Neuronal stem cell (in vitro differentiated cells): ENCODE results near the gene ATP2A1.

Experiments
- DNase-seq: peaks from one replicate; pipeline ENCODE4 v3.0.0-alpha.2; 2013; ENCODE audit warnings: low spot score
- H2AFZ ChIP-seq: one replicate; pipeline ENCODE4 v1.6.1; 2013; ENCODE audit warnings: mild to moderate bottlenecking, low read length, inconsistent platforms
- H2AK5ac ChIP-seq: 2 replicates; pipeline ENCODE4 v1.6.1; 2013; ENCODE audit warnings: low read depth, mild to moderate bottlenecking, inconsistent platforms, low read length, moderate library complexity, mixed read lengths
- H2BK120ac ChIP-seq: 2 replicates; pipeline ENCODE4 v1.6.1; 2013; ENCODE audit warnings: low read depth, mild to moderate bottlenecking, inconsistent platforms, low read length, moderate library complexity, mixed read lengths
- H2BK12ac ChIP-seq: one replicate; pipeline ENCODE4 v1.6.1; 2013; ENCODE audit warnings: low read length, inconsistent platforms
- H2BK15ac ChIP-seq: 2 replicates; pipeline ENCODE4 v1.6.1; 2013; ENCODE audit warnings: mild to moderate bottlenecking, low read length, inconsistent platforms, mixed read lengths
- H2BK5ac ChIP-seq: one replicate; pipeline ENCODE4 v1.6.1; 2013; ENCODE audit warnings: inconsistent platforms, mild to moderate bottlenecking, low read length, moderate library complexity
- H3K14ac ChIP-seq: one replicate; pipeline ENCODE4 v1.6.1; 2013; ENCODE audit warnings: low read length, inconsistent platforms
- H3K18ac ChIP-seq: 2 replicates; pipeline ENCODE4 v1.6.1; 2013; ENCODE audit warnings: low read length, inconsistent platforms
- H3K23ac ChIP-seq: 2 replicates; pipeline ENCODE4 v1.6.1; 2013; ENCODE audit warnings: low read depth, mild to moderate bottlenecking, mixed read lengths, low read length, inconsistent platforms; ENCODE audit not compliant: poor library complexity
- H3K27ac ChIP-seq: replicated peaks from 3 replicates; pipeline ENCODE4 v1.5.1; 2013; ENCODE audit warnings: low read length, inconsistent platforms
- H3K27me3 ChIP-seq, 3 experiments: 2 replicates each; pipeline ENCODE4 v1.6.1; 2013; ENCODE audit warnings: low read length in 3 of 3, mild to moderate bottlenecking in 2 of 3, inconsistent platforms in 1 of 3, low read depth in 1 of 3, mixed read lengths in 1 of 3, moderate library complexity in 1 of 3; ENCODE audit not compliant: control insufficient read depth in 3 of 3, insufficient read depth in 3 of 3
- H3K36me3 ChIP-seq, 2 donors: replicated peaks in 1 of 2; 2 replicates each; pipeline ENCODE4 v1.6.1; 2013; ENCODE audit warnings: low read length in 2 of 2; ENCODE audit not compliant: control insufficient read depth in 2 of 2, insufficient read depth in 2 of 2
- H3K4ac ChIP-seq: 2 replicates; pipeline ENCODE4 v1.6.1; 2013; ENCODE audit warnings: inconsistent platforms, mild to moderate bottlenecking, low read length, moderate library complexity
- H3K4me1 ChIP-seq, 2 donors: 1 replicate in 1 of 2; 2 replicates in 1 of 2; pipeline ENCODE4 v1.6.1; 2013; ENCODE audit warnings: low read length in 2 of 2, low read depth in 1 of 2; ENCODE audit not compliant: control insufficient read depth in 2 of 2, insufficient read depth in 1 of 2
- H3K4me2 ChIP-seq: one replicate; pipeline ENCODE4 v1.6.1; 2013; ENCODE audit warnings: mild to moderate bottlenecking, low read length, inconsistent platforms; ENCODE audit not compliant: insufficient read depth, poor library complexity, severe bottlenecking
- H3K4me3 ChIP-seq, 2 donors: 2 replicates each; pipeline ENCODE4 v1.5.1; 2013; ENCODE audit warnings: low read length in 2 of 2, mild to moderate bottlenecking in 2 of 2, inconsistent platforms in 1 of 2, moderate library complexity in 1 of 2
- H3K79me1 ChIP-seq: one replicate; pipeline ENCODE4 v1.6.1; 2013; ENCODE audit warnings: low read depth, mild to moderate bottlenecking, inconsistent platforms, low read length, moderate library complexity
- H3K9ac ChIP-seq: one replicate; pipeline ENCODE4 v1.6.1; 2013; ENCODE audit warnings: mild to moderate bottlenecking, low read depth, low read length, inconsistent platforms; ENCODE audit not compliant: poor library complexity
- H3K9me3 ChIP-seq, 2 donors: replicated peaks in 1 of 2; 2 replicates each; pipeline versions ENCODE3 to v1.6.1; 2013; ENCODE audit warnings: low read length in 2 of 2, mild to moderate bottlenecking in 2 of 2, inconsistent platforms in 1 of 2, low read depth in 1 of 2, mixed read lengths in 1 of 2, moderate library complexity in 1 of 2; ENCODE audit not compliant: control insufficient read depth in 2 of 2, insufficient read depth in 1 of 2
- H4K8ac ChIP-seq: one replicate; pipeline ENCODE4 v1.6.1; 2013; ENCODE audit warnings: low read depth, mild to moderate bottlenecking, inconsistent platforms, low read length, moderate library complexity
- H4K91ac ChIP-seq: one replicate; pipeline ENCODE4 v1.6.1; 2013; ENCODE audit warnings: low read length, low read depth, mild to moderate bottlenecking, inconsistent platforms; ENCODE audit not compliant: poor library complexity
- WGBS, 2 donors: extraction: QIAGEN DNeasy Blood & Tissue Kit; methylation state at CpG; one replicate each; pipeline ENCODE4 v1.1.7; 2013; ENCODE audit warnings: missing lambda C conversion rate in 2 of 2, mixed read lengths in 1 of 2; ENCODE audit not compliant: insufficient read length in 2 of 2, insufficient replicate concordance in 1 of 2; ENCODE audit errors: extremely low coverage in 2 of 2; 5-methylcytosine and 5-hydroxymethylcytosine counted together

The ATP2A1 gene

GRCh38 chr16:28842696-28843095, 35.6 kb upstream of the ATP2A1 start:
- Histone ChIP-seq H3K9me3 (no peaks in the 10 kb centered on the region), H3K27me3 (no peaks in the 10 kb centered on the region), H4K91ac (no peak overlapping the region), H3K4ac (no peak overlapping the region), H3K4me1 (peaks cover 10 to 13% of the 10 kb centered on the region in 2 donors), H3K18ac (no peak overlapping the region), H3K9ac (no peak overlapping the region), H3K4me2 (no peak overlapping the region), H2AK5ac (no peak overlapping the region), H4K8ac (no peak overlapping the region), H3K14ac (no peak overlapping the region), H2BK12ac (no peak overlapping the region), H3K23ac (no peak overlapping the region), H3K4me3 (no peak overlapping the region), H3K79me1 (peaks cover 17% of the 10 kb centered on the region), H2BK5ac (no peak overlapping the region), H2AFZ (no peak overlapping the region), H3K27ac (no peak overlapping the region), H2BK15ac (no peak overlapping the region), H3K36me3 (peaks cover 40 to 60% of the 10 kb centered on the region in 2 donors), H2BK120ac (no peak overlapping the region)
- WGBS, 2 donors: no CpG with 5 or more reads among the region's 7 CpGs
- DNase-seq: no peak

- H3K36me3 ChIP-seq: peaks cover 34 to 50% of the 10 kb centered on the region in 2 donors
These were observed 34.5 kb upstream of the ATP2A1 start for GRCh38 chr16:28843766-28844165.

GRCh38 chr16:28844226-28844885, 33.9 kb upstream of the ATP2A1 start:
- Histone ChIP-seq H3K4me3 (peak overlapping the region; percentile 24 to 100), H3K79me1 (peaks cover 17% of the 10 kb centered on the region), H4K91ac (no peak overlapping the region), H3K4me1 (peaks cover 10 to 13% of the 10 kb centered on the region in 2 donors), H3K4me2 (no peak overlapping the region), H3K9ac (no peak overlapping the region), H3K36me3 (peaks cover 31 to 46% of the 10 kb centered on the region in 2 donors), H4K8ac (no peak overlapping the region), H2AFZ (no peak overlapping the region), H3K9me3 (no peaks in the 10 kb centered on the region), H2BK120ac (no peak overlapping the region), H3K18ac (no peak overlapping the region), H2AK5ac (no peak overlapping the region), H3K4ac (peak overlapping the region; percentile 37), H2BK5ac (no peak overlapping the region), H3K14ac (no peak overlapping the region), H2BK15ac (no peak overlapping the region), H2BK12ac (no peak overlapping the region), H3K27ac (no peak overlapping the region), H3K27me3 (no peaks in the 10 kb centered on the region), H3K23ac (no peak overlapping the region)
- WGBS, 2 donors: no CpG with 5 or more reads among the region's 19 CpGs
- no peak for DNase-seq

More at GRCh38 chr16:28843766-28844165, 34.5 kb upstream of the ATP2A1 start:
- Histone ChIP-seq H3K4me3 (no peak overlapping the region), H2AK5ac (no peak overlapping the region), H3K27me3 (no peaks in the 10 kb centered on the region), H3K9ac (no peak overlapping the region), H3K14ac (no peak overlapping the region), H2AFZ (no peak overlapping the region), H3K23ac (peak overlapping the region; percentile 6), H3K4me1 (peaks cover 10 to 13% of the 10 kb centered on the region in 2 donors), H2BK5ac (no peak overlapping the region), H3K79me1 (peaks cover 17% of the 10 kb centered on the region), H3K4me2 (no peak overlapping the region), H3K4ac (no peak overlapping the region), H4K8ac (no peak overlapping the region), H3K9me3 (no peaks in the 10 kb centered on the region), H2BK120ac (no peak overlapping the region), H2BK12ac (no peak overlapping the region), H2BK15ac (no peak overlapping the region), H4K91ac (no peak overlapping the region), H3K18ac (no peak overlapping the region), H3K27ac (no peak overlapping the region)
- no peak for DNase-seq
- WGBS, 2 donors: no CpG with 5 or more reads among the region's 12 CpGs

GRCh38 chr16:28845293-28845692, 33.0 kb upstream of the ATP2A1 start:
- Histone ChIP-seq H2AFZ (no peak overlapping the region), H3K27me3 (no peaks in the 10 kb centered on the region), H3K36me3 (peaks cover 31 to 42% of the 10 kb centered on the region in 2 donors), H3K18ac (no peak overlapping the region), H2BK5ac (no peak overlapping the region), H4K8ac (no peak overlapping the region), H3K14ac (no peak overlapping the region), H2BK12ac (no peak overlapping the region), H2BK15ac (no peak overlapping the region), H3K27ac (no peak overlapping the region), H2BK120ac (no peak overlapping the region), H3K4me3 (peak overlapping the region; percentile 94 to 100), H3K4me2 (peak overlapping the region; percentile 100), H3K23ac (no peak overlapping the region), H3K9ac (no peak overlapping the region), H3K9me3 (no peaks in the 10 kb centered on the region), H4K91ac (no peak overlapping the region), H2AK5ac (no peak overlapping the region), H3K79me1 (peaks cover 17% of the 10 kb centered on the region), H3K4ac (no peak overlapping the region), H3K4me1 (peaks cover 10 to 13% of the 10 kb centered on the region in 2 donors)
- DNase-seq: no peak
- WGBS, 2 donors: no CpG with 5 or more reads among the region's 10 CpGs
